Measurements from ENCODE around the gene LIMA1.

GRCh38 chr12:50297027-50297426 lies 13.7 kb upstream of the LIMA1 start:
- TF ChIP-seq POLR2A (IDR thresholded peaks at IDR 0.05) (no peak), CTCF (IDR thresholded peaks at IDR 0.05) (no peak)
